ENCODE measurements around the gene ANXA6.

ANXA6 gene

GRCh38 chr5:151125421-151125820 lies 32.2 kb downstream of the ANXA6 start:
- DNase-seq: peak; percentile 24

- peak; percentile 60 for DNase-seq
These were observed 33.5 kb downstream of the ANXA6 start for GRCh38 chr5:151123897-151124751.

- no peak for DNase-seq
These were observed 34.8 kb downstream of the ANXA6 start for GRCh38 chr5:151122828-151123227.

- DNase-seq: no peak
These were observed 35.9 kb downstream of the ANXA6 start for GRCh38 chr5:151121665-151122064.

- no peak for DNase-seq
These were observed 36.5 kb downstream of the ANXA6 start for GRCh38 chr5:151121095-151121494.

GRCh38 chr5:151118913-151119575 lies 38.5 kb downstream of the ANXA6 start:
- DNase-seq: no peak

GRCh38 chr5:151115272-151115905 lies 42.2 kb downstream of the ANXA6 start:
- DNase-seq: peak; percentile 81

- no peak for DNase-seq
These were observed 43.9 kb downstream of the ANXA6 start for GRCh38 chr5:151113651-151114050.

- no peak for DNase-seq
These were observed 46.6 kb downstream of the ANXA6 start for GRCh38 chr5:151110992-151111391.

- no peak for DNase-seq
These were observed 47.4 kb downstream of the ANXA6 start for GRCh38 chr5:151110122-151110681.

GRCh38 chr5:151108566-151108965 lies 49.0 kb downstream of the ANXA6 start:
- no peak for DNase-seq

GRCh38 chr5:151107738-151108520 lies 49.6 kb downstream of the ANXA6 start:
- no peak for DNase-seq

- DNase-seq: no peak
These were observed 50.5 kb downstream of the ANXA6 start for GRCh38 chr5:151107084-151107483.

- DNase-seq: no peak
These were observed 51.1 kb downstream of the ANXA6 start for GRCh38 chr5:151106509-151106908.

GRCh38 chr5:151106043-151106442 lies 51.5 kb downstream of the ANXA6 start:
- no peak for DNase-seq

GRCh38 chr5:151105561-151105960 lies 52.0 kb downstream of the ANXA6 start:
- DNase-seq: no peak

GRCh38 chr5:151104795-151105194 lies 52.8 kb downstream of the ANXA6 start:
- no peak for DNase-seq

- no peak for DNase-seq
These were observed 55.8 kb downstream of the ANXA6 start for GRCh38 chr5:151101746-151102145.

- no peak for DNase-seq
These were observed 56.4 kb downstream of the ANXA6 start for GRCh38 chr5:151101151-151101550.

GRCh38 chr5:151100681-151101080 lies 56.9 kb downstream of the ANXA6 start:
- DNase-seq: no peak

GRCh38 chr5:151098768-151099121 lies 58.8 kb downstream of the ANXA6 start:
- no peak for DNase-seq

Data from activated CD4-positive, alpha-beta T cell treated with anti-CD3 and anti-CD28 coated beads for 48 hours (primary cell).